Measurements from ENCODE around the gene PARD3B. TPM values are rescaled to one million over a fixed set of nuclear protein-coding genes. Genes with fewer than 3 reads are reported as not detected.

The PARD3B gene
- total and polyA plus RNA-seq, 2 experiments from 2014 or later, result 3.5 to 4.4 TPM

DNA sequence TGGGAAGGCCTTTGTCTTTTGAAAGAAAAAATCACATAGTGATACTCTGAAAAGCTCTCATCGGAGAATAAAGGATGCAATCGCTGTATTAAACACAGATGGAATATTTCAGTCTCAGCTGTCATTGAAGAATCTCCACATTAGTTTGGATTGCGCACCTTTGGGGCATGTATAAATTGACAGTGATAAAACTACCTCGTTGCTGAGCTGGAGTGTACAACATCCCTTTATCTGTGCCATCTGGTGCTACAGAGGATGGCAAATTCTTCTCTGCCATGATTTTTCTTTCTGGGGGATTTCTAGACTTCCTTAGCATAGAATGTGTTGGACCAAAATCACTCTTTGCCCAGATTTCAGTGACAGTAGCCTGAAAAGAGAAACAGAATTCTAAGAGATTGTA is 185.3 kb downstream of the PARD3B start (continued):
- TF ChIP-seq ZNF331 (CRISPR knock-in tag; IDR thresholded peaks at IDR 0.05; ENCODE audit: low read depth) (no peak), NANOG (IDR thresholded peaks at IDR 0.05; ENCODE audit: borderline replicate concordance) (no peak)

DNA sequence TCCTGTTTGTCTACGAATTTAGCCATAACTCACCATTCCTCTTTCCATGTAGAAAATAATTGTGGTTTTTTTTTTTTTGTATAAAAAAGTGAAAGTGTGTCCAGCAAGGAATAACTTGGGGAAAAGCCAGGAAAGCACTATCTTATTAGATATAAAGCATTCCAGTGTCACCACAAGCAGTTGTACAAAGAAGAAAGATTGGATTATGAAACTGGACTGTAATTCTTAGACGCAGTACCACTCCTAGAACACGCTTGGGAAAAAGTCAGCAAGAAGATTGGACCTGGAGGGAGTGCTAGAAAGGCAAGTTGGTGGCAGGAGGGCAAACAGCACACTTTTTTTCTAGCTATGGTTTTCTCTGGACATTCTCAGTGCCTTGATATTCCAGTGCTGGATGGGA is 186.7 kb downstream of the PARD3B start:
- Mint-ChIP-seq H3K27me3 (ENCODE audit: insufficient read depth, low read depth, poor library complexity) (no peaks in the 10 kb centered on the region), H3K4me1 (peaks cover 8% of the 10 kb centered on the region), H3K36me3 (ENCODE audit: low read depth) (no peaks in the 10 kb centered on the region), H3K9me3 (no peaks in the 10 kb centered on the region), H3K4me3 (no peak overlapping the region), H3K27ac (no peak overlapping the region; the same call in 1 of the 2 replicates)
- no peak for DNase-seq (ENCODE audit: low spot score)
- no peak overlapping the region for H3K4me3 ChIP-seq
- no peaks in the 10 kb centered on the region for H3F3A ChIP-seq (replicated peaks; ENCODE audit: low read depth)
- H3K4me1 ChIP-seq (ENCODE audit: insufficient read depth), result peaks cover 10% of the 10 kb centered on the region
- H2AFZ ChIP-seq, result no peak overlapping the region
- no peaks in the 10 kb centered on the region for H3K36me3 ChIP-seq (ENCODE audit: insufficient read depth)
- ATAC-seq, result no peak
- H3K79me2 ChIP-seq (replicated peaks; ENCODE audit: insufficient read depth), result no peaks in the 10 kb centered on the region
- H3K27ac ChIP-seq (ENCODE audit: low read depth), result no peak overlapping the region
- H4K20me1 ChIP-seq (replicated peaks; ENCODE audit: insufficient read depth), result no peaks in the 10 kb centered on the region
- TF ChIP-seq, protein P1, sequence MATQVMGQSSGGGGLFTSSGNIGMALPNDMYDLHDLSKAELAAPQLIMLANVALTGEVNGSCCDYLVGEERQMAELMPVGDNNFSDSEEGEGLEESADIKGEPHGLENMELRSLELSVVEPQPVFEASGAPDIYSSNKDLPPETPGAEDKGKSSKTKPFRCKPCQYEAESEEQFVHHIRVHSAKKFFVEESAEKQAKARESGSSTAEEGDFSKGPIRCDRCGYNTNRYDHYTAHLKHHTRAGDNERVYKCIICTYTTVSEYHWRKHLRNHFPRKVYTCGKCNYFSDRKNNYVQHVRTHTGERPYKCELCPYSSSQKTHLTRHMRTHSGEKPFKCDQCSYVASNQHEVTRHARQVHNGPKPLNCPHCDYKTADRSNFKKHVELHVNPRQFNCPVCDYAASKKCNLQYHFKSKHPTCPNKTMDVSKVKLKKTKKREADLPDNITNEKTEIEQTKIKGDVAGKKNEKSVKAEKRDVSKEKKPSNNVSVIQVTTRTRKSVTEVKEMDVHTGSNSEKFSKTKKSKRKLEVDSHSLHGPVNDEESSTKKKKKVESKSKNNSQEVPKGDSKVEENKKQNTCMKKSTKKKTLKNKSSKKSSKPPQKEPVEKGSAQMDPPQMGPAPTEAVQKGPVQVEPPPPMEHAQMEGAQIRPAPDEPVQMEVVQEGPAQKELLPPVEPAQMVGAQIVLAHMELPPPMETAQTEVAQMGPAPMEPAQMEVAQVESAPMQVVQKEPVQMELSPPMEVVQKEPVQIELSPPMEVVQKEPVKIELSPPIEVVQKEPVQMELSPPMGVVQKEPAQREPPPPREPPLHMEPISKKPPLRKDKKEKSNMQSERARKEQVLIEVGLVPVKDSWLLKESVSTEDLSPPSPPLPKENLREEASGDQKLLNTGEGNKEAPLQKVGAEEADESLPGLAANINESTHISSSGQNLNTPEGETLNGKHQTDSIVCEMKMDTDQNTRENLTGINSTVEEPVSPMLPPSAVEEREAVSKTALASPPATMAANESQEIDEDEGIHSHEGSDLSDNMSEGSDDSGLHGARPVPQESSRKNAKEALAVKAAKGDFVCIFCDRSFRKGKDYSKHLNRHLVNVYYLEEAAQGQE (IDR thresholded peaks at IDR 0.05; ENCODE audit: unreplicated experiment), result no peak
- no peak for TF ChIP-seq STAT1 (IDR thresholded peaks at IDR 0.05; ENCODE audit: unreplicated experiment)
- TF ChIP-seq, protein P2, sequence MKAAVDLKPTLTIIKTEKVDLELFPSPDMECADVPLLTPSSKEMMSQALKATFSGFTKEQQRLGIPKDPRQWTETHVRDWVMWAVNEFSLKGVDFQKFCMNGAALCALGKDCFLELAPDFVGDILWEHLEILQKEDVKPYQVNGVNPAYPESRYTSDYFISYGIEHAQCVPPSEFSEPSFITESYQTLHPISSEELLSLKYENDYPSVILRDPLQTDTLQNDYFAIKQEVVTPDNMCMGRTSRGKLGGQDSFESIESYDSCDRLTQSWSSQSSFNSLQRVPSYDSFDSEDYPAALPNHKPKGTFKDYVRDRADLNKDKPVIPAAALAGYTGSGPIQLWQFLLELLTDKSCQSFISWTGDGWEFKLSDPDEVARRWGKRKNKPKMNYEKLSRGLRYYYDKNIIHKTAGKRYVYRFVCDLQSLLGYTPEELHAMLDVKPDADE (IDR thresholded peaks at IDR 0.05), result no peak
- TF ChIP-seq, protein P3, sequence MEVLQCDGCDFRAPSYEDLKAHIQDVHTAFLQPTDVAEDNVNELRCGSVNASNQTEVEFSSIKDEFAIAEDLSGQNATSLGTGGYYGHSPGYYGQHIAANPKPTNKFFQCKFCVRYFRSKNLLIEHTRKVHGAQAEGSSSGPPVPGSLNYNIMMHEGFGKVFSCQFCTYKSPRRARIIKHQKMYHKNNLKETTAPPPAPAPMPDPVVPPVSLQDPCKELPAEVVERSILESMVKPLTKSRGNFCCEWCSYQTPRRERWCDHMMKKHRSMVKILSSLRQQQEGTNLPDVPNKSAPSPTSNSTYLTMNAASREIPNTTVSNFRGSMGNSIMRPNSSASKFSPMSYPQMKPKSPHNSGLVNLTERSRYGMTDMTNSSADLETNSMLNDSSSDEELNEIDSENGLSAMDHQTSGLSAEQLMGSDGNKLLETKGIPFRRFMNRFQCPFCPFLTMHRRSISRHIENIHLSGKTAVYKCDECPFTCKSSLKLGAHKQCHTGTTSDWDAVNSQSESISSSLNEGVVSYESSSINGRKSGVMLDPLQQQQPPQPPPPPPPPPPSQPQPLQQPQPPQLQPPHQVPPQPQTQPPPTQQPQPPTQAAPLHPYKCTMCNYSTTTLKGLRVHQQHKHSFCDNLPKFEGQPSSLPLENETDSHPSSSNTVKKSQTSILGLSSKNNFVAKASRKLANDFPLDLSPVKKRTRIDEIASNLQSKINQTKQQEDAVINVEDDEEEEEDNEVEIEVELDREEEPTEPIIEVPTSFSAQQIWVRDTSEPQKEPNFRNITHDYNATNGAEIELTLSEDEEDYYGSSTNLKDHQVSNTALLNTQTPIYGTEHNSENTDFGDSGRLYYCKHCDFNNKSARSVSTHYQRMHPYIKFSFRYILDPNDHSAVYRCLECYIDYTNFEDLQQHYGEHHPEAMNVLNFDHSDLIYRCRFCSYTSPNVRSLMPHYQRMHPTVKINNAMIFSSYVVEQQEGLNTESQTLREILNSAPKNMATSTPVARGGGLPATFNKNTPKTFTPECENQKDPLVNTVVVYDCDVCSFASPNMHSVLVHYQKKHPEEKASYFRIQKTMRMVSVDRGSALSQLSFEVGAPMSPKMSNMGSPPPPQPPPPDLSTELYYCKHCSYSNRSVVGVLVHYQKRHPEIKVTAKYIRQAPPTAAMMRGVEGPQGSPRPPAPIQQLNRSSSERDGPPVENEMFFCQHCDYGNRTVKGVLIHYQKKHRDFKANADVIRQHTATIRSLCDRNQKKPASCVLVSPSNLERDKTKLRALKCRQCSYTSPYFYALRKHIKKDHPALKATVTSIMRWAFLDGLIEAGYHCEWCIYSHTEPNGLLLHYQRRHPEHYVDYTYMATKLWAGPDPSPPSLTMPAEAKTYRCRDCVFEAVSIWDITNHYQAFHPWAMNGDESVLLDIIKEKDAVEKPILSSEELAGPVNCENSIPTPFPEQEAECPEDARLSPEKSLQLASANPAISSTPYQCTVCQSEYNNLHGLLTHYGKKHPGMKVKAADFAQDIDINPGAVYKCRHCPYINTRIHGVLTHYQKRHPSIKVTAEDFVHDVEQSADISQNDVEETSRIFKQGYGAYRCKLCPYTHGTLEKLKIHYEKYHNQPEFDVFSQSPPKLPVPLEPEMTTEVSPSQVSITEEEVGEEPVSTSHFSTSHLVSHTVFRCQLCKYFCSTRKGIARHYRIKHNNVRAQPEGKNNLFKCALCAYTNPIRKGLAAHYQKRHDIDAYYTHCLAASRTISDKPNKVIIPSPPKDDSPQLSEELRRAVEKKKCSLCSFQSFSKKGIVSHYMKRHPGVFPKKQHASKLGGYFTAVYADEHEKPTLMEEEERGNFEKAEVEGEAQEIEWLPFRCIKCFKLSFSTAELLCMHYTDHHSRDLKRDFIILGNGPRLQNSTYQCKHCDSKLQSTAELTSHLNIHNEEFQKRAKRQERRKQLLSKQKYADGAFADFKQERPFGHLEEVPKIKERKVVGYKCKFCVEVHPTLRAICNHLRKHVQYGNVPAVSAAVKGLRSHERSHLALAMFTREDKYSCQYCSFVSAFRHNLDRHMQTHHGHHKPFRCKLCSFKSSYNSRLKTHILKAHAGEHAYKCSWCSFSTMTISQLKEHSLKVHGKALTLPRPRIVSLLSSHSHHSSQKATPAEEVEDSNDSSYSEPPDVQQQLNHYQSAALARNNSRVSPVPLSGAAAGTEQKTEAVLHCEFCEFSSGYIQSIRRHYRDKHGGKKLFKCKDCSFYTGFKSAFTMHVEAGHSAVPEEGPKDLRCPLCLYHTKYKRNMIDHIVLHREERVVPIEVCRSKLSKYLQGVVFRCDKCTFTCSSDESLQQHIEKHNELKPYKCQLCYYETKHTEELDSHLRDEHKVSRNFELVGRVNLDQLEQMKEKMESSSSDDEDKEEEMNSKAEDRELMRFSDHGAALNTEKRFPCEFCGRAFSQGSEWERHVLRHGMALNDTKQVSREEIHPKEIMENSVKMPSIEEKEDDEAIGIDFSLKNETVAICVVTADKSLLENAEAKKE (CRISPR knock-in tag; IDR thresholded peaks at IDR 0.05), result no peak
- TF ChIP-seq JUNB (IDR thresholded peaks at IDR 0.05; ENCODE audit: unreplicated experiment), result no peak
- TF ChIP-seq ZNF331 (CRISPR knock-in tag; IDR thresholded peaks at IDR 0.05; ENCODE audit: low read depth), result no peak
- no peak for TF ChIP-seq EZH2phosphoT487 (IDR thresholded peaks at IDR 0.05; ENCODE audit: unreplicated experiment)
- TF ChIP-seq CREB1 (CRISPR knock-in tag; IDR thresholded peaks at IDR 0.05; ENCODE audit: low read depth), result no peak
- TF ChIP-seq, protein P4, sequence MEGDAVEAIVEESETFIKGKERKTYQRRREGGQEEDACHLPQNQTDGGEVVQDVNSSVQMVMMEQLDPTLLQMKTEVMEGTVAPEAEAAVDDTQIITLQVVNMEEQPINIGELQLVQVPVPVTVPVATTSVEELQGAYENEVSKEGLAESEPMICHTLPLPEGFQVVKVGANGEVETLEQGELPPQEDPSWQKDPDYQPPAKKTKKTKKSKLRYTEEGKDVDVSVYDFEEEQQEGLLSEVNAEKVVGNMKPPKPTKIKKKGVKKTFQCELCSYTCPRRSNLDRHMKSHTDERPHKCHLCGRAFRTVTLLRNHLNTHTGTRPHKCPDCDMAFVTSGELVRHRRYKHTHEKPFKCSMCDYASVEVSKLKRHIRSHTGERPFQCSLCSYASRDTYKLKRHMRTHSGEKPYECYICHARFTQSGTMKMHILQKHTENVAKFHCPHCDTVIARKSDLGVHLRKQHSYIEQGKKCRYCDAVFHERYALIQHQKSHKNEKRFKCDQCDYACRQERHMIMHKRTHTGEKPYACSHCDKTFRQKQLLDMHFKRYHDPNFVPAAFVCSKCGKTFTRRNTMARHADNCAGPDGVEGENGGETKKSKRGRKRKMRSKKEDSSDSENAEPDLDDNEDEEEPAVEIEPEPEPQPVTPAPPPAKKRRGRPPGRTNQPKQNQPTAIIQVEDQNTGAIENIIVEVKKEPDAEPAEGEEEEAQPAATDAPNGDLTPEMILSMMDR (conservative IDR thresholded peaks at IDR 0.05; ENCODE audit: low read depth in 2 of 2), result no peak
- TF ChIP-seq NANOG (IDR thresholded peaks at IDR 0.05; ENCODE audit: borderline replicate concordance), result no peak
- TF ChIP-seq ZNF114 (CRISPR knock-in tag; IDR thresholded peaks at IDR 0.05), result no peak
- TF ChIP-seq EZH2 (IDR thresholded peaks at IDR 0.05; ENCODE audit: low read depth, unreplicated experiment), result no peak
- TF ChIP-seq POLR2AphosphoS5 (IDR thresholded peaks at IDR 0.05; ENCODE audit: low read depth), result no peak
- no peak overlapping the region for H3K4me2 ChIP-seq
- H3K9me2 ChIP-seq (ENCODE audit: insufficient read depth), result peaks cover 5% of the 10 kb centered on the region; the same call in 1 of the 2 replicates
- H3K27me3 ChIP-seq (ENCODE audit: insufficient read depth), result no peaks in the 10 kb centered on the region
